PC-9 (cell line): ENCODE data around the gene OCSTAMP.

ENCODE experiments used
- CTCF ChIP-seq: fragments of 200-600 bp; sonication (generic); conservative IDR thresholded peaks from 2 replicates; pipeline ENCODE4 v1.6.1; 2017; ENCODE audit warnings: mixed run types, antibody characterized with exemption, mild to moderate bottlenecking, moderate library complexity
- EZH2 ChIP-seq: fragments of 200-600 bp; sonication (generic); IDR thresholded peaks from 2 replicates; pipeline ENCODE4 v1.8.0; 2017; ENCODE audit warnings: antibody characterized with exemption, low read depth

GRCh38 chr20:46581391-46581790 lies 30.9 kb upstream of the OCSTAMP start:
- TF ChIP-seq CTCF (no peak), EZH2 (no peak)
